COLO829 (cell line): ENCODE data around the gene DEPDC5.
"Not testable (repeated sequence)": the region's sequence is repeated elsewhere in the genome, so short reads cannot be mapped to it uniquely, and the experiment has no call there.

Experiments
- DNase-seq: peaks from one replicate; pipeline ENCODE4 v3.0.0; 2012; ENCODE audit warnings: low spot score

DEPDC5 gene

DNA sequence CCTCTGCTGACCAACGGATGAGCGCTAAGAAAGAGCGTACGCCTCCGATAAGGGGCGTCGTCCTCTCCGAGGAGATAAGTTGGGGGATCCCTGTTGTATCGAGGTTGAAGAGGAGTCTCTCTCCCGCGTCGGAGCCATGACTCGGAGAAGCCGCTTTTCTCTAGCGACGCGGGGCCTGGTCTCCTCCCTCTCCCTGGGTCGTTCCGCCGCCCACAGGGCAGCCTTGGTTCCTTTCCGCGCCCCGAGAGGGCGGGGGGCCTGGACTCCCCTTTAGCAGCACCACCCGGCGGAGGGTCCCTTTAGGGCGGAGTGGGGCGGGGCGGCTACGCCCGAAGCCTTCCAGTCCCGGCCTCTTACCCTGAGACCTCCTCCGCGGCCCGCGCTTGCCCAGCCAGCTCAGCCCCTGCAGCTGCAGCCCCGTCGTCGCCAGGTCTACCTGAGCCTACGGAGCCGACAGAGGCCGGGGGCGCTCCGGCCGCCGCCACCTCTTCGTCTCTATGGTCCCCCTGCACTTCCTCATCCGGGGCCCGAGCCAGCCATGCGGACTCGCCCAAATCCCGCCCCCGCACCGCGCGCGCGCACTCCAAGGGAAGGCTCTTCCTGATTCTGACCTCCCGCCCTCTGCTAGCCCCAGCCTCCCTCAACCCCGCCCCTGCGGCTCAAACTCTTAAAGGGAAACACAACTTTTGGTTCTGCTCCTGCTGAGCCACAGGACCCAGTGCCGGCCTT, 4.0 kb upstream of the DEPDC5 start, which contains the start of gene PRR14L:
Gene PRR14L, minus strand, starts transcription at position 497 of the 729 bp plus-strand sequence. CDS start 11,272 bp downstream, outside the sequence.
- peak; percentile 93 for DNase-seq

GRCh38 chr22:31750365-31751284, 3.2 kb upstream of the DEPDC5 start:
- no peak for DNase-seq

DNA sequence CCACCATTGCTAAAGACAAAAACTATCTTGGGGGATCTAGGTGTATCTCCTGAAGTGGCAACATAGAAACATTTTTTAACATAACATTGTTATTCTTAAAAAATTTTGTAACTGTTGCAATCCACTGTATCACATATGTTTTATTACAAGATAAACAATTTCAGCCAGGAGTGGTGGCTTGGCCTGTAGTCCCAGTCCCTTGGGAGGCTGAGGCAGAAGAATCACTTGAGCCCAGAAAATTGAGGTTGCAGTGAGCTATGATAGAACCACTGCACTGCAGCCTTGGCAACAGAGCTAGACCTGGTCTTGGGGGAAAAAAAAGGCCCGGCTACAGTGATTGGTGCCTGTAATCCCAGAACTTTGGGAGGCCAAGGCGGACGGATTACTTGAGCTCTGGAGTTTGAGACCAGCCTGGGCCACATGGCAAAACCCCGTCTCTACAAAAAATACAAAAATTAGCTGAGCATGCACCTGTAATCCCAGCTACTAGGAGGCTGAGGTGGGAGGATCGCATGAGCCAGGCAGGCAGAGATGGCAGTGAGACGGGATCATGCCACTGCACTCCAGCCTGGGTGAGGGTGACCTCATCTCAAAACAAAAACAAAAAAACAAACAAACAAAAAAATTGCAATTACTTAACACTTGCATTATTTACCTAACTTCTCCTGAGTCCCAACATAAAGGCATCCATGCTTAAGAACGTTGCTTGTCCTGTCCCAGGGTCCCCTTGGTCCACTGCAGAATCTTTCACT, 1.5 kb upstream of the DEPDC5 start:
- no peak for DNase-seq

- DNase-seq: no peak
Observed at GRCh38 chr22:31753005-31753633, 700 bp upstream of the DEPDC5 start.

DNA sequence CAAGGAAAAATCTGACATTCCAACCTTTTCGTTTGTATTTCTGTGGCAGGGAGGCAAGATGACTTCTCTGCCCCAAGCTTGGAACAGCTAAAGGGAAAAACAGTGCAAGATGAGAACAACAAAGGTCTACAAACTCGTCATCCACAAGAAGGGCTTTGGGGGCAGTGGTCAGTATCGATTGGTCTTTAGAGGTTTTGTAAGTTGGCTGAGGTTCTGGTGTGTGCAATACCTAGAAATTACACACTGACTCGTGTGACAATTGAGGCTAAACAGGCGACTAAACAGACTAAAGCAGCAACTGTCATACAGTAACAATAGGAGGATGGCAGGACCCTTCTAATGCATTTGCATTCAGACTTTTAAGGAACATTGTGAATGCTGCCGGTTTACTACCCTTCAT, 994 bp downstream of the DEPDC5 start:
- DNase-seq: no peak

DNA sequence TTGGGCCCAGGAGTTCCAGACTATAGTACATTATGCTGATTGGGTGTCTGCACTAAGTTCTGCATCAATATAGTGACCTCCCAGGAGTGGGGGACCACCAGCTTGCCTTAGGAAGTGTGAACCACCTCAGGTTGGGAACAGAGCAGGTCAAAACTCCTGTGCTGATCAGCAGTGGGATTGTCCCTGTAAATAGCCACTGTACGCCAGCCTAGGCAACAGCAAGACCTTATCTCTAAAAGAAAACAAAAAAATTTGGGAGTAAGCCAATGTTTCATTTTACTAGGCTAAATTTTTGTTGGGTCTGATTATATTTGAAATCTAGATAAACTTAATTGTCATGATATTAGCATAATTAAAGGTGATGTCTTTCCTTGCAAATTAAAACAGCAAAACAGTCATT, 3.4 kb downstream of the DEPDC5 start:
- no peak for DNase-seq

GRCh38 chr22:31758860-31759259, 5.0 kb downstream of the DEPDC5 start:
- not testable (repeated sequence) for DNase-seq

- DNase-seq: no peak
Observed at GRCh38 chr22:31764785-31765184, 11.0 kb downstream of the DEPDC5 start.

DNA sequence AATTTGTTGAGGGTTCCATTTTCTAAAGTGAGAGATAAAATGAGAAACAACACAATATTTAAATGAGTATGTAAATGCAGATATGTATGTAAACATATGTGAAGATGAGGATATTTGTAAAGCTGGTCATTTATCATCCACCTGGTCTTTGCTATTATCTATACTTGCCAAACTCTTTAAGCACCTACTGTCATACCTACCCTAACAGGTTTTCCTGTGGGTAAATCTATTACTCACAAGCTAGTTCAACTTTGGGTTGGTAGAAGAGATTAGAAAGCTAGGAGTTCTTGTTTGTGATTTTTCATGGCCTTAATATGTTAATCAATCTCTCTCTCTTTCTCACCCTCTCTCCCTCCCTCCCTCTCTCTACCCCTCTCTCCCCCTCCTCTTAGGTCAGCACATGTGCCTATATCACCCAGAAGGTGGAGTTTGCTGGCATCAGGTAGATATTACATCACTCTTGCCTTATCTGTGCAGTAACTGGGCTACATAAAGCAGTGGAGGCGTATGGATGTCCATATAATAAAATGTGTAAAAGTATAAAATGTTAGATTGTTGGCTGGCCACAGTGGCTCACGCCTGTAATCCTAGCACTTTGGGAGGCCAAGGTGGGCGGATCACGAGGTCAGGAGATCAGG, 14.7 kb downstream of the DEPDC5 start:
- no peak for DNase-seq

- DNase-seq: no peak
Observed at GRCh38 chr22:31773416-31773815, 19.6 kb downstream of the DEPDC5 start.

GRCh38 chr22:31776231-31776630, 22.4 kb downstream of the DEPDC5 start:
- DNase-seq: no peak

GRCh38 chr22:31789803-31790202, 36.0 kb downstream of the DEPDC5 start:
- DNase-seq: no peak

DNA sequence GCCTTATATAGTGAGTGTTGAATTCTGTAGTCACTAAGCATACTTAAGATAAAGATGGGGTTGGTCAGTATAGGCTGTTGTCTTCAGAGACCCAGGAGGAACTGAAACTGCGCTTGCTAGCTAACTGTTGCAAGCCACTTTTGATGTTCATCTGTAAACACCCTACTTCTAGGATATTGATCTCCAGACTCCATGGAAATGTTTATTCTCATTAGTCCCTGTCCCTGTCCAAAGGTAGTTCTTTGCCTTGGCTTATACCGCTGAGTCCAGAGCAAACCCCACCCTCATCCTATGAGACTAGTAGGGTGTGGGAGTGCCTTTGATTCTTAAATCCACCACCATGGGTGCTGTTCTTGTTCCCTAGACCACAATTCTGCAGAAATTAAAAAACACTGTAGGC, 36.4 kb downstream of the DEPDC5 start:
- DNase-seq: no peak

DNA sequence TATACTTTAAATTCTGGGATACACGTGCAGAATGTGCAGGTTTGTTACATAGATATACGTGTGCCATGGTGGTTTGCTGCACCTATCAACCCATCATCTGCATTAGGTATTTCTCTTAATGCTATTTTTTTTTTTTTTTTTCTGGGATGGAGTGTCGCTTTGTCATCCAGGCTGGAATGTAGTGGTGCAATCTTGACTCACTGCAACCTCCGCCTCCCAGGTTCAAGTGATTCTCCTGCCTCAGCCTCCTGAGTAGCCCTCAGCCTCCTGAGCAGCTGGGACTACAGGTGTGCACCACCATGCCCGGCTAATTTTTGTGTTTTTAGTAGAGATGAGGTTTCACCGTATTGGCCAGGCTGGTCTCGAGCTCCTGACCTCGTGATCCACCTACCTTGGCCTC, 45.5 kb downstream of the DEPDC5 start:
- not testable (repeated sequence) for DNase-seq

DNA sequence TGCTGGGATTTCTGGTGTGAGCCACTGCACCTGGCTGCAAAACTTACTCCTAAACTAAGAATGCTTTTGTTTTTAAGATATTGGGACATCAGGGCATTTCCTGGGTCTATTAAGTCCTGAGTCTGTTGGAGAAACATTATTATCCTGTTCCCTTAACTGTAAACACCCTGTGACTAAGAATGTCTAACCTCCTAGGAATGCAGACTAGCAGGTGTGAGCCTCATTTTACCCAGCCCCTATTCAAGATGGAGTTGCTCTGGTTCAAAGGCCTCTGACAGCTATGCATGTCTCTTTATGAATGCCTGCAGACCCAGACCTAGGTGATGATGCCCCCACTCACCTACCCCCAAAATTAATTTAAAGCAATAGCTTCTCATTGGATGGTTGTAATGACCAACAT, 46.2 kb downstream of the DEPDC5 start:
- no peak for DNase-seq

GRCh38 chr22:31800861-31801260, 47.0 kb downstream of the DEPDC5 start:
- not testable (repeated sequence) for DNase-seq

GRCh38 chr22:31802575-31802974, 48.8 kb downstream of the DEPDC5 start:
- DNase-seq: no peak

GRCh38 chr22:31806751-31807150, 52.9 kb downstream of the DEPDC5 start:
- DNase-seq: no peak

- DNase-seq: no peak
Observed at GRCh38 chr22:31812977-31813605, 59.3 kb downstream of the DEPDC5 start.

- not testable (repeated sequence) for DNase-seq
Observed at GRCh38 chr22:31813898-31814297, 60.1 kb downstream of the DEPDC5 start.

DNA sequence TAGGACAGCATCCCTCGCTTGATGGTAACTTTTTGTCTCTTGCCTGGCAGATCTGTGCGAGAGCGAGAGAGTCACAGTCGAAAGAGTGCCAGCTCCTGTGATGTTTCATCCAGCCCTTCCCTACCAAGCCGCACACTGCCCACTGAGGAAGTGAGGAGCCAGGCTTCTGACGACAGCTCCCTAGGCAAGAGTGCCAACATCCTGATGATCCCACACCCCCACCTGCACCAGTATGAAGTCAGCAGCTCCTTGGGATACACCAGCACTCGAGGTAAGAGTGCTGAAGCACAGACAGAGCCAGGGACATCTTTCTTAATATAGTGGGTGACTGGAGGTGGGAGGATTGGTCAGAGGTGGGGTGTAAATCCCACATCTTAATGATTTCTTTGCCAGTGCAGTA, 61.1 kb downstream of the DEPDC5 start:
- no peak for DNase-seq
